Panc1 (cell line): Measurements from ENCODE around the gene GMEB2. TPM values are rescaled to one million over a fixed set of nuclear protein-coding genes. Genes with fewer than 3 reads are reported as not detected.
"Not testable (repeated sequence)": the region's sequence is repeated elsewhere in the genome, so short reads cannot be mapped to it uniquely, and the experiment has no call there.

Experiments
- ATAC-seq: fragments of 200-7000 bp; cut with Tn5 transposase; 2 replicates; pipeline ENCODE4 v1.9.1; 2020; ENCODE audit warnings: mild to moderate bottlenecking, moderate library complexity
- BruUV-seq: library from RNA; stranded (reverse); fragments of 400-500 nt; replicated peaks from 2 replicates; lab custom pipeline; 2021; lab: Mats Ljungman, UMichigan
- CTCF ChIA-PET: fragments of 300-600 bp; sonication (Branson Sonifier 250); formaldehyde crosslinking; loops from one replicate; lab custom pipeline; 2022; ENCODE audit warnings: antibody characterized with exemption; lab: Charles Lee
- POLR2A ChIA-PET: fragments of 300-600 bp; sonication (Branson Sonifier 250); formaldehyde crosslinking; loops from one replicate; lab custom pipeline; 2022; ENCODE audit warnings: antibody characterized with exemption; lab: Charles Lee
- DNase-seq: peaks from one replicate; pipeline ENCODE4 v3.0.0-alpha.2; 2010; ENCODE audit warnings: low read depth, low spot score
- H3K27ac ChIP-seq: 2 replicates; pipeline ENCODE4 v1.5.1; 2011; ENCODE audit warnings: mild to moderate bottlenecking, low read length, inconsistent platforms
- H3K27me3 ChIP-seq: fragments of 200-500 bp; sonication (Bioruptor generic); 2 replicates; pipeline ENCODE4 v1.6.0; 2014; ENCODE audit warnings: low read length, inconsistent platforms; ENCODE audit not compliant: control insufficient read depth, insufficient read depth
- H3K36me3 ChIP-seq: fragments of 200-500 bp; sonication (Bioruptor generic); 2 replicates; pipeline ENCODE4 v1.5.1; 2014; ENCODE audit warnings: inconsistent platforms, mild to moderate bottlenecking, low read length, moderate library complexity; ENCODE audit not compliant: control insufficient read depth, insufficient read depth
- H3K4me1 ChIP-seq: 2 replicates; pipeline ENCODE4 v1.5.1; 2011; ENCODE audit warnings: inconsistent platforms, mild to moderate bottlenecking, low read length, moderate library complexity; ENCODE audit not compliant: control insufficient read depth, insufficient read depth
- H3K4me3 ChIP-seq, 2 experiments: 2 replicates each; pipeline ENCODE4 v1.5.1; 2011 to 2012; ENCODE audit warnings: low read depth in 2 of 2, low read length in 2 of 2, mild to moderate bottlenecking in 2 of 2, inconsistent platforms in 1 of 2, moderate library complexity in 1 of 2
- H3K9me3 ChIP-seq: fragments of 200-500 bp; sonication (Bioruptor generic); 2 replicates; pipeline ENCODE4 v1.5.1; 2014; ENCODE audit warnings: low read depth, mild to moderate bottlenecking, inconsistent platforms, low read length, moderate library complexity; ENCODE audit not compliant: control insufficient read depth, insufficient read depth
- CTCF ChIP-seq: fragments of 450-650 bp; IDR thresholded peaks from 2 replicates; pipeline ENCODE4 v1.5.1; 2017; ENCODE audit warnings: mild to moderate bottlenecking
- POLR2AphosphoS5 ChIP-seq: IDR thresholded peaks from 2 replicates; pipeline ENCODE4 v1.6.1; 2012; ENCODE audit warnings: mild to moderate bottlenecking, low read depth, low read length, moderate library complexity
- SIN3A ChIP-seq: IDR thresholded peaks from 2 replicates; pipeline ENCODE4 v1.6.1; 2012; ENCODE audit warnings: low read depth, mild to moderate bottlenecking, low read length, moderate library complexity, borderline replicate concordance; ENCODE audit not compliant: insufficient read depth
- TCF7L2 ChIP-seq: IDR thresholded peaks from 2 replicates; pipeline ENCODE4 v1.6.1; 2011; ENCODE audit warnings: mild to moderate bottlenecking, low read depth, low read length, inconsistent platforms
- in situ Hi-C: cut with HindIII; loops from 2 replicates; pipeline ENCODE4 v1.10.0; 2016; ENCODE audit warnings: low sequenced_read_pairs, low pct_unique_long_range_greater_than_20kb
- intact Hi-C: fragments of 100-400 bp; cut with micrococcal nuclease; formaldehyde crosslinking; loops from one replicate; pipeline ENCODE4 v1.10.0; 2022; ENCODE audit not compliant: unreplicated experiment
- total RNA-seq: library from RNA; stranded (reverse); gene quantifications from one replicate; pipeline ENCODE4 v1.2.1, GENCODE V29; 2021; ENCODE audit not compliant: unreplicated experiment
- TF ChIP-seq, protein P1 (sequence below), 2 experiments: IDR thresholded peaks; 2 replicates each; pipeline ENCODE4 v1.6.1; 2011 to 2012; ENCODE audit warnings: low read depth in 2 of 2, control low read depth in 1 of 2, low read length in 1 of 2, mild to moderate bottlenecking in 1 of 2, moderate library complexity in 1 of 2; ENCODE audit not compliant: insufficient read depth in 1 of 2

Gene GMEB2
- total RNA-seq, 1 experiment from 2014 or later = 13.1 TPM

GRCh38 chr20:63559485-63560332 lies 67.2 kb downstream of the GMEB2 start:
- in situ Hi-C loops, BruUV-seq: not testable (repeated sequence)

GRCh38 chr20:63558804-63559484 lies 68.0 kb downstream of the GMEB2 start:
- DNase-seq (no peak), ATAC-seq (no peak)
- intact Hi-C loops (no loop called here), in situ Hi-C loops (no loop called here)
- H3K27ac ChIP-seq = no peak overlapping the region
- ChIA-PET CTCF (no interaction called here), POLR2A (no interaction called here)
- H3K27me3 ChIP-seq = no peaks in the 10 kb centered on the region
- no peaks in the 10 kb centered on the region for H3K9me3 ChIP-seq
- H3K36me3 ChIP-seq = no peaks in the 10 kb centered on the region
- no peaks in the 10 kb centered on the region; the same call in 1 of the 2 replicates for H3K4me1 ChIP-seq
- no peak overlapping the region for H3K4me3 ChIP-seq
- BruUV-seq = no TSS peak
- TF ChIP-seq CTCF (no peak), SIN3A (no peak)

More at GRCh38 chr20:63559485-63560332, 67.2 kb downstream of the GMEB2 start:
- ATAC-seq, POLR2A ChIA-PET, H3K27me3 ChIP-seq, H3K4me1 ChIP-seq, intact Hi-C loops, H3K36me3 ChIP-seq, H3K27ac ChIP-seq, DNase-seq, H3K4me3 ChIP-seq, H3K9me3 ChIP-seq: not testable (repeated sequence)
- CTCF ChIA-PET = interaction anchor here (0.9 kb wide), 1 partner anchor 22 kb away, joined by 3 read pairs; the partner anchor contains the start of gene PTK6

DNA sequence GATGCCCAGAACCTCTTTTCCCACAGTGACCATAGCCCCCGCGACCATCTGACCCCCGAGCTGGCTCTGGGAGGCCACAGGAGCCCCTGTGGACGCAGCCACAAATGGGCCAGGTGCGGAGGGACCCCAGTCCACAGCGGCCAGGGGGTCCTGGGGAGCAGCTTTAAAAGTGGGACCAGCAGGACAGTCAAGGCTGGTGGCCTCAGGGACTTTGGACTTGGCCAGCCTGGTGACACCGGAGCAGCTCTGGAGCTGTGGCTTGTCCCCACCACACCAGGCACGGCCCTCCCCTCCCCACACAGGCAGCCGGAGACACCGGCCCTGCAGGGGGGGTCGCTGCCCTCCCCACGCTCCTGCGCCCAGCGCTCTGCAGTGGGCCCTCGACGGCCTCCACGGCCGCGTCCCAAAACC lies 69.4 kb downstream of the GMEB2 start:
- Histone ChIP-seq H3K9me3 (no peaks in the 10 kb centered on the region), H3K27ac (no peak overlapping the region), H3K4me3 (no peak overlapping the region), H3K4me1 (peaks cover 6% of the 10 kb centered on the region), H3K27me3 (no peaks in the 10 kb centered on the region), H3K36me3 (no peaks in the 10 kb centered on the region)
- no peak for ATAC-seq
- POLR2A ChIA-PET = no interaction called here
- DNase-seq = no peak
- in situ Hi-C loops = no loop called here
- TF ChIP-seq POLR2AphosphoS5 (no peak), TCF7L2 (no peak), CTCF (no peak), SIN3A (no peak)
- TF ChIP-seq, protein P1, sequence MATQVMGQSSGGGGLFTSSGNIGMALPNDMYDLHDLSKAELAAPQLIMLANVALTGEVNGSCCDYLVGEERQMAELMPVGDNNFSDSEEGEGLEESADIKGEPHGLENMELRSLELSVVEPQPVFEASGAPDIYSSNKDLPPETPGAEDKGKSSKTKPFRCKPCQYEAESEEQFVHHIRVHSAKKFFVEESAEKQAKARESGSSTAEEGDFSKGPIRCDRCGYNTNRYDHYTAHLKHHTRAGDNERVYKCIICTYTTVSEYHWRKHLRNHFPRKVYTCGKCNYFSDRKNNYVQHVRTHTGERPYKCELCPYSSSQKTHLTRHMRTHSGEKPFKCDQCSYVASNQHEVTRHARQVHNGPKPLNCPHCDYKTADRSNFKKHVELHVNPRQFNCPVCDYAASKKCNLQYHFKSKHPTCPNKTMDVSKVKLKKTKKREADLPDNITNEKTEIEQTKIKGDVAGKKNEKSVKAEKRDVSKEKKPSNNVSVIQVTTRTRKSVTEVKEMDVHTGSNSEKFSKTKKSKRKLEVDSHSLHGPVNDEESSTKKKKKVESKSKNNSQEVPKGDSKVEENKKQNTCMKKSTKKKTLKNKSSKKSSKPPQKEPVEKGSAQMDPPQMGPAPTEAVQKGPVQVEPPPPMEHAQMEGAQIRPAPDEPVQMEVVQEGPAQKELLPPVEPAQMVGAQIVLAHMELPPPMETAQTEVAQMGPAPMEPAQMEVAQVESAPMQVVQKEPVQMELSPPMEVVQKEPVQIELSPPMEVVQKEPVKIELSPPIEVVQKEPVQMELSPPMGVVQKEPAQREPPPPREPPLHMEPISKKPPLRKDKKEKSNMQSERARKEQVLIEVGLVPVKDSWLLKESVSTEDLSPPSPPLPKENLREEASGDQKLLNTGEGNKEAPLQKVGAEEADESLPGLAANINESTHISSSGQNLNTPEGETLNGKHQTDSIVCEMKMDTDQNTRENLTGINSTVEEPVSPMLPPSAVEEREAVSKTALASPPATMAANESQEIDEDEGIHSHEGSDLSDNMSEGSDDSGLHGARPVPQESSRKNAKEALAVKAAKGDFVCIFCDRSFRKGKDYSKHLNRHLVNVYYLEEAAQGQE (IDR thresholded peaks at IDR 0.05; ENCODE audit: insufficient read depth in 1 of 2, low read depth in 2 of 2, low read length in 1 of 2) = no peak
- intact Hi-C loops = no loop called here
- CTCF ChIA-PET = no interaction called here
- BruUV-seq = no TSS peak
